GM04504 (cell line): ENCODE data around the gene CLEC4C.
"Not testable (repeated sequence)": the region's sequence is repeated elsewhere in the genome, so short reads cannot be mapped to it uniquely, and the experiment has no call there.

Source experiments
- DNase-seq: peaks from one replicate; pipeline ENCODE4 v3.0.0-alpha.2; 2012; ENCODE audit warnings: low read depth

Gene CLEC4C

GRCh38 chr12:7747246-7747645 lies at the start of gene CLEC4C:
Gene CLEC4C (minus strand): TSS chr12:7747375. CDS start chr12:7747348, 27 bp downstream.
- no peak for DNase-seq

GRCh38 chr12:7793211-7793610 lies 46.0 kb upstream of the CLEC4C start:
- no peak for DNase-seq

- DNase-seq: not testable (repeated sequence)
Observed at GRCh38 chr12:7788884-7789528, 41.8 kb upstream of the CLEC4C start, which contains the start of gene NANOG. Gene NANOG (plus strand): TSS chr12:7789402. CDS start chr12:7789615, 213 bp downstream.

GRCh38 chr12:7788294-7788660 lies 41.1 kb upstream of the CLEC4C start:
- DNase-seq: no peak

GRCh38 chr12:7787574-7788293 lies 40.6 kb upstream of the CLEC4C start:
- DNase-seq: no peak

GRCh38 chr12:7784701-7785100 lies 37.5 kb upstream of the CLEC4C start:
- DNase-seq: no peak

GRCh38 chr12:7783433-7783832 lies 36.3 kb upstream of the CLEC4C start:
- DNase-seq: not testable (repeated sequence)

- no peak for DNase-seq
Observed at GRCh38 chr12:7782055-7782454, 34.9 kb upstream of the CLEC4C start.

- no peak for DNase-seq
Observed at GRCh38 chr12:7781274-7781673, 34.1 kb upstream of the CLEC4C start.

GRCh38 chr12:7769999-7770398 lies 22.8 kb upstream of the CLEC4C start:
- DNase-seq: no peak

- no peak for DNase-seq
Observed at GRCh38 chr12:7758766-7759140, 11.6 kb upstream of the CLEC4C start.

- DNase-seq: no peak
Observed at GRCh38 chr12:7756993-7757392, 9.8 kb upstream of the CLEC4C start.

GRCh38 chr12:7755668-7756067 lies 8.5 kb upstream of the CLEC4C start:
- not testable (repeated sequence) for DNase-seq

GRCh38 chr12:7751941-7752922 lies 5.1 kb upstream of the CLEC4C start:
- not testable (repeated sequence) for DNase-seq

GRCh38 chr12:7751394-7751793 lies 4.2 kb upstream of the CLEC4C start:
- DNase-seq: no peak

- no peak for DNase-seq
Observed at GRCh38 chr12:7750350-7750749, 3.2 kb upstream of the CLEC4C start.

GRCh38 chr12:7749442-7749841 lies 2.3 kb upstream of the CLEC4C start:
- DNase-seq: no peak

GRCh38 chr12:7748852-7749251 lies 1.7 kb upstream of the CLEC4C start:
- no peak for DNase-seq

- DNase-seq: no peak
Observed at GRCh38 chr12:7732993-7733392, 14.2 kb downstream of the CLEC4C start.

GRCh38 chr12:7731486-7731885 lies 15.7 kb downstream of the CLEC4C start:
- no peak for DNase-seq

GRCh38 chr12:7730984-7731383 lies 16.2 kb downstream of the CLEC4C start:
- DNase-seq: not testable (repeated sequence)

- peak; percentile 22 for DNase-seq
Observed at GRCh38 chr12:7729746-7730145, 17.4 kb downstream of the CLEC4C start.
